Natural killer cell treated with Interleukin-12 subunit alpha and Interleukin-12 subunit beta and Interleukin-15 and Interleukin-18, amount 100 ng/mL, for 72 hours (primary cell): ENCODE measurements around the gene CHST11. TPM values are rescaled to one million over a fixed set of nuclear protein-coding genes. Genes with fewer than 3 reads are reported as not detected.

Experiments
- ATAC-seq, 2 donors: fragments of 150-1000 bp; cut with Tn5 transposase in 1 of 2; sonication (Bioruptor Pico), chemical (Tn5 transposase) in 1 of 2; 2 replicates each; pipeline ENCODE4 v1.10.0; 2021
- DNase-seq: peaks from one replicate; pipeline ENCODE4 v3.0.0; 2022; ENCODE audit warnings: low spot score
- H3K27ac Mint-ChIP-seq, 2 donors: 1 replicate in 1 of 2; 2 replicates in 1 of 2; pipeline ENCODE4 v1.8.0; 2022; ENCODE audit warnings: mixed read lengths in 2 of 2, mild to moderate bottlenecking in 1 of 2, moderate library complexity in 1 of 2
- H3K27me3 Mint-ChIP-seq, 2 donors: 1 replicate in 1 of 2; 2 replicates in 1 of 2; pipeline ENCODE4 v1.8.0; 2022; ENCODE audit warnings: mixed read lengths in 2 of 2
- H3K36me3 Mint-ChIP-seq: one replicate; pipeline ENCODE4 v1.8.0; 2022; ENCODE audit warnings: mixed read lengths
- H3K4me1 Mint-ChIP-seq, 2 donors: 1 replicate in 1 of 2; 2 replicates in 1 of 2; pipeline ENCODE4 v1.8.0; 2022; ENCODE audit warnings: low read depth in 2 of 2, mixed read lengths in 2 of 2, mild to moderate bottlenecking in 1 of 2
- H3K4me3 Mint-ChIP-seq: one replicate; pipeline ENCODE4 v1.8.0; 2022; ENCODE audit warnings: mixed read lengths
- H3K9me3 Mint-ChIP-seq: 2 replicates; pipeline ENCODE4 v1.8.0; 2022; ENCODE audit warnings: mixed read lengths
- total RNA-seq, 2 donors: library from RNA; stranded (reverse); gene quantifications; one replicate each; pipeline ENCODE4 v1.2.3, GENCODE V29; 2022

The CHST11 gene
- total RNA-seq, 2 donors from 2014 or later, result 195 to 374 TPM

DNA sequence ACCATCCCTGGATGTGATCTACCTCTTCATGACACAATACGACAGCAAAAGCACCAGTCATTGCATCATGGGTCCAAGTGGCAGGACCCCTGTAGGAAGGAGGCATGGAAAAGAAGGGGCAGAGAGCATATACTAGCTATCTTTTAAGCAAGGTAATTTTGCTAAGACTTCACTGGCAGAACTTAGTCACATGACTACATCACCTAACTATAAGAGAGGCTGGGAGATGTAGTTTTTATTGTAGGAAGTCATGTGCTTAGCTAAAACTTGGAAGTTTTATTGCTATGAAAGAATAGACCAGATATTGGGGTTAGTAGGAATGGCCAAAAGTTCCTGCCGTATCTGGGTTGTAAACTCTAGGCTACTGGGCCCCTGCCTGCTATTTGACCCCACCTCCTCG is 18.6 kb upstream of the CHST11 start:
- ATAC-seq, result no peak
- H3K27me3 Mint-ChIP-seq, result peaks cover 10 to 14% of the 10 kb centered on the region in 2 donors
- no peak overlapping the region for H3K4me3 Mint-ChIP-seq
- peaks cover 6 to 7% of the 10 kb centered on the region in 2 donors for H3K4me1 Mint-ChIP-seq
- H3K27ac Mint-ChIP-seq, result no peak overlapping the region
- H3K9me3 Mint-ChIP-seq, result no peaks in the 10 kb centered on the region
- H3K36me3 Mint-ChIP-seq, result no peaks in the 10 kb centered on the region
- DNase-seq, result no peak

DNA sequence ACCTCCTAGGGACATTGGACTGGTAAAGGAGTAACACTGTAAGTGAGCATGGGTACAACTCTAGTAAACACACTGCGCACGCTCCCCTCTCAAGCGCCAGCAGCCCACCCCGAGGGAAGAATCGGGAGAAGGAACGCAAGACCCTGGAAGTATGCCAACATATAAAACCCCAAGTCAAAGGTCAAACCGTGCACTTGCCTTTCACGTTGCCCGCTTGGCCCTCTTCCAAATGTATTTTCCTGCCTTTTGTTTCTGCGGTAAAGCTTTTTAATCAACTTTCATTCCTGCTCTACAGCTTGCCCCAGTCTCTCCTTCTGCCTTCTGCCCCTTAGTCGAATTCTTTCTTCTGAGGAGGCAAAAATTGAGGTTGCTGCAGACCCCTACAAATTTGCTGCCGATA is 17.6 kb upstream of the CHST11 start:
- ATAC-seq, result no peak
- H3K36me3 Mint-ChIP-seq, result no peaks in the 10 kb centered on the region
- no peak overlapping the region for H3K27ac Mint-ChIP-seq
- H3K4me3 Mint-ChIP-seq, result no peak overlapping the region
- no peaks in the 10 kb centered on the region for H3K9me3 Mint-ChIP-seq
- H3K4me1 Mint-ChIP-seq, result peaks cover 6 to 7% of the 10 kb centered on the region in 2 donors
- DNase-seq, result no peak
- peaks cover 10 to 14% of the 10 kb centered on the region in 2 donors for H3K27me3 Mint-ChIP-seq

DNA sequence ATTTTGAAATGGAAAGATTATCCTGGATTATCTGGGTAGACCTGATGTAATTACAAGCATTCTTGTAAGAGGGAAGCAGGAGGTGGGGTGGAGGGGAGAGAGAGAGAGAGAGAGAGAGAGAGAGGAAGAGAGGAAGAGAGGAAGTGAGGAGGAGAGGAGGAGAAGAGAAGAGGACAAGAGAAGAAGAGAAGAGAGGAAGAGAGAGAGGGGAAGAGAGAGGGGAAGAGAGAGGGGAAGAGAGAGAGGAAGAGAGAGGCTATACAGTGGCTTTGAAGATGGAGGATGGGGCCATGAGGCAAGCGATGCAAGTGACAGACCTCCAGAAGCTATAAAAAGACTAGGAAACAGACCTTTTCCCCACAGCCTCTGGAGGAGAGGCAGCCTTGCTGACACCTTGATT is 13.7 kb upstream of the CHST11 start:
- Mint-ChIP-seq H3K4me3 (no peak overlapping the region), H3K36me3 (no peaks in the 10 kb centered on the region), H3K9me3 (no peaks in the 10 kb centered on the region), H3K27ac (no peak overlapping the region), H3K4me1 (peaks cover under 1 to 3% of the 10 kb centered on the region in 2 donors), H3K27me3 (peaks cover 0 to 2% of the 10 kb centered on the region in 2 donors)
- no peak for DNase-seq
- no peak for ATAC-seq

DNA sequence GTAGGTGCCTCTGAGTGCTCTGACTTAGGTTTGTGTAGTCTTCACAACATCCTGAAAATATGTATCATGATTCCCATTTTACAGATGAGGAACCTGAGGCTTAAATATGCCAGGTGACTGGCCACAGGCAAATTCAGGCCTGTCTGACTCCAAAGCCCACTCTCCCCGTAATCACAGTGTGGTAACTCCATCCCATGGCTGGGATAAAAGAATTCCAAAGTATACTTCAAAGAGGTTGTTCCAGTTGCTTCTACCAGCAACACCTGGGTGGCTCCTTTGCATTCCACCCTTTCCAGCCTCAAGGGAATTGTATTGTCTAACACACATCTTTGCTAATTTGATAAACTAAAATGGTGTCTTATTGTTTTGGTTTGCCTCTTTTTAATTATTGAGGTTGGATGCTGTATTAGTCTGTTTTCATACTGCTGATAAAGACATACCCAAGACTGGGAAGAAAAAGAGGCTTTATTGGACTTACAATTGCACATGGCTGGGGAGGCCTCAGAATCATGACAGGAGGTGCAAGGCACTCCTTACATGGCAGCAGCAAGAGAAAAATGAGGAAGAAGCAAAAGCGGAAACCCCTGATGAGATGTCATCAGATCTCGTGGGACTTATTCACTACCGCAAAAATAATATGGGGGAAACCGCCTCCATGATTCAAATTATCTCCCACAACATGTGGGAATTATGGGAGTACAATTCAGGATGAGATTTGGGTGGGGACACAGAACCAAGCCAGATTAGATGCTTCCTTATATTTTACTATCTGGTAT is 9.9 kb upstream of the CHST11 start:
- Mint-ChIP-seq H3K9me3 (no peaks in the 10 kb centered on the region), H3K4me1 (peaks cover 0 to 3% of the 10 kb centered on the region in 2 donors), H3K4me3 (no peak overlapping the region), H3K27ac (peak overlapping the region in 1 of 2 donors; percentile 73), H3K27me3 (no peaks in the 10 kb centered on the region), H3K36me3 (no peaks in the 10 kb centered on the region)
- DNase-seq (no peak), ATAC-seq (no peak)

DNA sequence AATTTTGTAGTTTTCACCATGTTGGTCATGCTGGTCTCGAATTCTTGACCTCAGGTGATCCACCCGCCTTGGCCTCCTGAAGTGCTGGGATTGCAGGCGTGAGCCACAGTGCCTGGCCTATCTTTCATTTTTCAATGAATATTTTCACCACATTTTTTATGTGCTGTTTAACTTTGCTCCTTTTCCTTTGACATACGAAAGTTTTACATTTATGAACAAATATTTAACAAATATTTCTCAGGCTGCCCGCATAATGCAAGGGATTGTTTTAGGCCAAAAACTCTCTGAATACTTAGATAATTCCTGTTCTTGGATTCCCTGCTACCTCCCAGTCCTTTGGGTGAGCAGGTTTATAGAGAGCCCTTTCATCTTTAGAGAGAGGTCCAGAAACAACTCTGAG is 8.7 kb upstream of the CHST11 start:
- Mint-ChIP-seq H3K27me3 (no peaks in the 10 kb centered on the region), H3K9me3 (no peaks in the 10 kb centered on the region), H3K4me1 (peaks cover 0 to under 1% of the 10 kb centered on the region in 2 donors), H3K27ac (peak overlapping the region in 1 of 2 donors; percentile 73), H3K36me3 (no peaks in the 10 kb centered on the region), H3K4me3 (no peak overlapping the region)
- no peak for ATAC-seq
- no peak for DNase-seq

DNA sequence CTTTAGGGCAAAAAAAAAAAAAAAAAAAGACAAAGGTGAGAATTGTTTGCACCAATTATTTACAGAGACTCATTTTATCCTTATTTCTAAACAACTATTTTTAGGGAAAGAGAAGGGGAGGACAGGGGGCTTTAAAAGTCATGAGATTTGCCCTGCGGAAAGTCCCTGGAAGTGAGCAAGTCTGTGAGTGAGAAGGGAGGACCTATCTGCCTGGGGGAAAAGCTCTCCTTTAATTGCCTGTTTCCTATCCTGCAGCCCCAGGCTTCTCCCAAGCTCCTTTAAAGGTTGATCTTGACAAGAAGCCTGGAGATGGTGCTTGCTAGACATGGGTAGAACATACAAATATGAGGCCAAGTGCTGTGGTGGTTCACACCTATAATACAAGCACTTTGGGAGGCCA is 8.3 kb upstream of the CHST11 start:
- no peaks in the 10 kb centered on the region for H3K9me3 Mint-ChIP-seq
- H3K27ac Mint-ChIP-seq, result peak overlapping the region in 1 of 2 donors; percentile 73
- H3K4me3 Mint-ChIP-seq, result no peak overlapping the region
- H3K4me1 Mint-ChIP-seq, result no peaks in the 10 kb centered on the region
- ATAC-seq (no peak), DNase-seq (no peak)
- no peaks in the 10 kb centered on the region for H3K36me3 Mint-ChIP-seq
- H3K27me3 Mint-ChIP-seq, result no peaks in the 10 kb centered on the region

DNA sequence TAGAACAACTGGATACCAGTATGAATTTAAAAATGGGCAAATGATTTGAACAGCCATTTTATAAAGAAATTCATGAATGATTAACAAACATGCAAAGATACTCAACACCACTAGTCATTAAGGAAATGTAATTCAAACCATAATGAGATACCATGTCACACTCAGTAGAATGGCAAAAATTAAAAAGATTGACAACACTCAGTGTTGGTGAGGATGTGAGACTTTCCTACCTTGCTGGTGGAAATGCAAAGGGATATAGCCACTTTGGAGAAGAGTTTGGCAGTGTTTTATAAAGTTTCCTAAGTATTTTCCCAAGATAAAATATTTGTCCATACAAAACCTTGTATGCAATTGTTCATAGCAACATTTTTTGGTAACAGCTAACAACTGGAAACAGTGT is 6.0 kb upstream of the CHST11 start:
- Mint-ChIP-seq H3K36me3 (no peaks in the 10 kb centered on the region), H3K4me1 (peaks cover 0 to 6% of the 10 kb centered on the region in 2 donors), H3K9me3 (no peaks in the 10 kb centered on the region), H3K27me3 (no peaks in the 10 kb centered on the region), H3K4me3 (no peak overlapping the region), H3K27ac (no peak overlapping the region)
- ATAC-seq (no peak), DNase-seq (no peak)

DNA sequence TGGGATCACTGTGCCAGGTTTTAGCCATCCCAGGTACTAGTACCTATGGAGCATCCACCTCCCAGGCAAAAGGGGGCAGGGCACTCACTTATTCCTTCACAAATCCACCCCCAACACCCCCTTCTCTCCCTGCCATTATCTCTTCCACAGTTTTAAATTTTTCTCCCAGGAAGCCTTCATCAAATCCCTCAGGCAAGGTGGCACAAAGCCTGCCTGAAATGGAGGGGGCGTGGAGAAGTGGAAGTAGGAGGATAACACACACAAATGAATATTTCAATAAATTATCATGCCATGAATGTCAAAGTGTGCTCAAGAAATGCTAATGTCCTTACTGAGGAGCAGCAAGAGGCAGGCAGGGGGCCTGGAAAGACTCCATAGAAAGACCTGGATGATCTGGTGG is 4.7 kb upstream of the CHST11 start:
- no peaks in the 10 kb centered on the region for H3K27me3 Mint-ChIP-seq
- peaks cover 8 to 12% of the 10 kb centered on the region in 2 donors for H3K4me1 Mint-ChIP-seq
- ATAC-seq (no peak), DNase-seq (no peak)
- no peaks in the 10 kb centered on the region for H3K9me3 Mint-ChIP-seq
- H3K4me3 Mint-ChIP-seq, result no peak overlapping the region
- H3K36me3 Mint-ChIP-seq, result no peaks in the 10 kb centered on the region
- no peak overlapping the region for H3K27ac Mint-ChIP-seq

DNA sequence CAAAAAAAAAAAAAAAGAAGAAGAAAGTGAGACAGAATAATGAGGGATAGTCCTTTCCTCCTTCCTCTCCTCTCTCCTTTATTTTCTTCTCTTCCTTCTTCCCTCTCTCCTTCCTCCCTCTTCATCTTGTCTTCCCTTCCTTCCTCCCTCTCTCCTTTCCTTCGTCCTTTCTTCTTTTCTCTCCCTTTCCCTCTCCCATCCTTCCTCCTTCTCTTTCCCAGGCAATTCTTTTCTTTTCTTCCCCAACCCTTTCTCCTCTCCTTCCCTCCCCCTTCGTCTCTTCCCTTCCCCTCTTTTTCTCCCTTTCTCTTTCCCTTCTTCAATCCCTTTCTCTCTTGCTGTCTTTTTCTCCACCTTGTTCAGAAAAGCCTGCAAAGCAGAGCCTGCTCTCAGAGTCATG is 3.6 kb upstream of the CHST11 start:
- ATAC-seq, result no peak
- H3K27me3 Mint-ChIP-seq, result no peaks in the 10 kb centered on the region

DNA sequence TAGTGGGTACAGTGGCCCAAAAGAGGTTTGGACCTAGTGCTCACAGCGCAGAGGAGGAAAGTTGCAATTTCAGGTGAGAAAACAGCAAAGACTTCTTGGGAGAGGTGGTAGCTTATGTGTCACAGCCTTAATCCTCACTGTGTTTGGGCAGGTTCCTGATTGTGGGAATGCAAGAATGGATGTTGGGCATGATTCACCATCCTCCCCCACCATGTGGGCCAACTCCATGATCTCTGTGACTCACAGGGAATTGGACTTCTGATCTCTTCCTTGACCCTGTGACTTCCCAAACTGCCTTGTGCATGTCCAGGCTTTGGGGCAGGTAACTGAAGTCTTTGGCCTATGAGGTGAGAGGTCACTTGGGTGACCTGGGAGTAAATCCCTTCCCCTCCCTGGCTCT is 1.8 kb upstream of the CHST11 start:
- Mint-ChIP-seq H3K36me3 (peaks cover 12% of the 10 kb centered on the region), H3K9me3 (no peaks in the 10 kb centered on the region), H3K4me1 (peaks cover 13 to 15% of the 10 kb centered on the region in 2 donors), H3K27me3 (no peaks in the 10 kb centered on the region), H3K4me3 (peak overlapping the region; percentile 99), H3K27ac (no peak overlapping the region)
- DNase-seq, result no peak
- no peak for ATAC-seq

More for the DNA sequence above, 3.6 kb upstream of the CHST11 start:
- Mint-ChIP-seq H3K4me1 (peaks cover 8 to 12% of the 10 kb centered on the region in 2 donors), H3K36me3 (peaks cover 4% of the 10 kb centered on the region), H3K9me3 (no peaks in the 10 kb centered on the region), H3K4me3 (no peak overlapping the region), H3K27ac (no peak overlapping the region)
- no peak for DNase-seq

DNA sequence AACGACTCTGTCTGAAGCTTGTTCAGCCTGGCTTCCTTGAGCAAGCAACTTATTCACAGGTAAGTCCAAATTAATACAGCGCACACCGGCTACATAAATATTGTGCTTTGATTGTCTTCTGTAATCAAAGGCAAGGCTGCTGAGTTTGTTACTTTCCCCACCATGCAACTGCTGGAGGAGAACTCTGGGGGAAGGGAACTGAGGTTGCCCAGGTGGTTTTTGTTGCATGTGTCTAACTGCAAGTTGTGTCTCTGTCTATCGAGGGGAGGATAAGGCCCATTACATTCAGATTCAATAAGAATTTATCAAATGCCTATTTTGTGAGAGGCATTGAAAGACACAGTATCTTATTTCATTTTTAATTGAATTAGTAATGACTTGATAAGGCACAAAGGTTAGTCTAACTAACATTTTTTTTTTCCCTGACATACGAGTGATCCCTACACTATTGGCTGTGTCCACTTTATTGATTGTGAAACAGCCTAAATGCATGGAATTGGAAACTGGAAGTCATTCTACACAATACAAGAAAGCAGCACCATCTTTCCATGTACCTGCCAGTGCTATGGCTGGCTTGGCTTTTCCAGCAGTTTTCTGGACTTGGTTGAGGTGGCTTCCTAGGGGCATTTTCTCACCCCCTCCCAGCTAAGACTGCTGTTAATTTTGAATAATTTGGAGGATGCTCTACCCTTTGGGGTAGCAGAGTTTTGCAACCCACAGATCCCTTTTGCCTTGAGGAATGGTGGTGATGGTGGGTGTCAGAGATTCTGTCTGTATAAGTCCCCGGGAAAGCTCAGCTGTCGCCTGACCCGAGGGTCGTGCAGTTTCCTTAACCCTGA is 951 bp upstream of the CHST11 start:
- no peak for ATAC-seq
- H3K36me3 Mint-ChIP-seq, result peaks cover 12% of the 10 kb centered on the region

DNA sequence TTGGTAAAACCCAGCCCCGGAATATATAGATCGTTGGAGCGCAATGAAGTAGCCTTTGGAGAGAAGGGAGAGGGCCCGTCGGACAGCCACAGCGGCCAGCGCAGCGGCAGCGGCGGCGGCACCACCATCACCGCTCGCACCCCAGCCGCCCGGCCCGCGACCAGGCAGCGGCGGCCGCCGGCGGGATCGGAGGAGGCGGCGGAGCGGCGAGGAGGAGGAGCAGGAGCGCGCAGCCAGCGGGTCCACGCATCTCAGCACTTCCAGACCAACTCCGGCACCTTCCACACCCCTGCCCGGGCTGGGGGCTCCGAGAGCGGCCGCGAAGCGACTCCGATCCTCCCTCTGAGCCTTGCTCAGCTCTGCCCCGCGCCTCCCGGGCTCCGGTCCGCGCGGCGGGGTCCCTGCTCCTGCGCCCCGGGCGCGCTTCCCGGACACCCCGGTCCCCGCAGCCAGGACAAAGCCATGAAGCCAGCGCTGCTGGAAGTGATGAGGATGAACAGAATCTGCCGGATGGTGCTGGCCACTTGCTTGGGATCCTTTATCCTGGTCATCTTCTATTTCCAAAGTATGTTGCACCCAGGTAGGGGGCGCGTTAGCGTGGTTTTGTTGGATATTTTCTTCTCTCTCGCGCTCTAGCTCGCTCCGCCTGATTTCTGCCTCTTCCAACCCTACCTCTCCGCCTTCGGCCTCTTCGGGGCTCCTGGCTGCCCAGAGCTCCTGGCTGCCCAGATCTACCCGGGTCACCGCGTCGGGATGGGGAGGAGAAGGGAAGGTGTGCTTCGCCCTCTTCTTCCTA is 400 bp downstream of the CHST11 start:
- peaks cover 12% of the 10 kb centered on the region for H3K36me3 Mint-ChIP-seq
- H3K27ac Mint-ChIP-seq, result peak overlapping the region; percentile 86 to 96
- no peaks in the 10 kb centered on the region for H3K27me3 Mint-ChIP-seq
- no peaks in the 10 kb centered on the region for H3K9me3 Mint-ChIP-seq
- peak overlapping the region; percentile 99 for H3K4me3 Mint-ChIP-seq
- ATAC-seq, result peak; percentile 43 to 52
- no peak for DNase-seq
- H3K4me1 Mint-ChIP-seq, result peaks cover 22 to 32% of the 10 kb centered on the region in 2 donors

More for the DNA sequence above, 951 bp upstream of the CHST11 start:
- peak overlapping the region; percentile 99 for H3K4me3 Mint-ChIP-seq
- no peak for DNase-seq
- no peaks in the 10 kb centered on the region for H3K27me3 Mint-ChIP-seq
- peaks cover 16 to 22% of the 10 kb centered on the region in 2 donors for H3K4me1 Mint-ChIP-seq
- peak overlapping the region; percentile 86 to 96 for H3K27ac Mint-ChIP-seq
- no peaks in the 10 kb centered on the region for H3K9me3 Mint-ChIP-seq
